GM12892 (cell line): Measurements from ENCODE around the gene GHRH.

Experiments used
- POLR2A ChIP-seq: IDR thresholded peaks from 2 replicates; pipeline ENCODE4 v1.6.1; 2011; ENCODE audit warnings: low read depth, low read length, control low read depth
- POLR2AphosphoS5 ChIP-seq: IDR thresholded peaks from 2 replicates; pipeline ENCODE4 v1.6.1; 2011; ENCODE audit warnings: low read depth, low read length, control low read depth
- TAF1 ChIP-seq: IDR thresholded peaks from 2 replicates; pipeline ENCODE4 v1.6.1; 2011; ENCODE audit warnings: low read depth, mild to moderate bottlenecking, control low read depth, low read length, borderline replicate concordance

DNA sequence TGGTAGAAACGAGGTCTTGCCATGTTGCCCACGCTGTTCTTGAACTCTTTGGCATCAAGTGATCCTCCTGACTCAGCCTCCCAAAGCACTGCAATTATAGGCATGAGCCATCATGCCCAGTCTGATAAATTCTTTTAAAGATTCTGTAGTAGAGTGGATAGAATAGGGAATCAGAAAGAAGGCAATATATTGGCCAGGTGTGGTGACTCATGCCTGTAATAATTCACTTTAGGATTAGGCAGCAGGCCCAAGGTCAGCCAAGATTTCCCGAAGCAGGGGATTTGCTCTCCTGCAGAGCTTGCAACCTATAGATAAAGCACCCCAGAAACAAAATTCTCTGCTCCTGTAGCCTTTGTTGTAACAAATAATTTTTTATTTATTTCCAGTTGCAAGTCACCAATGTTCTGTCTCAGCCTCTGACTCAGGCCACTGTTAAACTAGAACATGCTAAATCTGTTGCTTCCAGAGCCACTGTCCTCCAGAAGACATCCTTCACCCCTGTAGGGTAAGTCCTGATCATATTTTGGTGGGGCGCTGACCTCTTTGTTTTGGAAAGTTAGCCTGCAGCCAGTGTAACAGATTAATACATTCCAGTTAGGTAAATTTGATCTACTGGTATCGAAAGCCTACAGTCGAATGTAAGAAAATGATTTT is 51.8 kb downstream of the GHRH start:
- TF ChIP-seq POLR2AphosphoS5 (no peak), POLR2A (no peak), TAF1 (no peak)
